Muscle layer of duodenum (tissue), 2 donors: ENCODE data around the gene DKK1.

Experiments used
- H3K27ac ChIP-seq: one replicate; pipeline ENCODE4 v1.7.0; 2013; ENCODE audit warnings: mild to moderate bottlenecking, low read length
- H3K27me3 ChIP-seq: one replicate; pipeline ENCODE4 v1.7.0; 2013; ENCODE audit warnings: low read depth, mild to moderate bottlenecking, control low read depth, low read length
- H3K36me3 ChIP-seq, 2 donors: one replicate each; pipeline ENCODE4 v1.7.0; 2013; ENCODE audit warnings: low read length in 2 of 2, control low read depth in 1 of 2, mild to moderate bottlenecking in 1 of 2; ENCODE audit not compliant: insufficient read depth in 2 of 2, control insufficient read depth in 1 of 2
- H3K4me1 ChIP-seq, 2 donors: one replicate each; pipeline ENCODE4 v1.7.0; 2013; ENCODE audit warnings: low read length in 2 of 2, mild to moderate bottlenecking in 2 of 2, control low read depth in 1 of 2, moderate library complexity in 1 of 2; ENCODE audit not compliant: insufficient read depth in 2 of 2, control insufficient read depth in 1 of 2
- H3K4me3 ChIP-seq, 2 donors: one replicate each; pipeline ENCODE4 v1.7.0; 2013; ENCODE audit warnings: low read length in 2 of 2, low read depth in 1 of 2, mild to moderate bottlenecking in 1 of 2
- H3K9me3 ChIP-seq, 2 donors: one replicate each; pipeline ENCODE4 v1.7.0; 2013; ENCODE audit warnings: low read length in 2 of 2, control low read depth in 1 of 2, mild to moderate bottlenecking in 1 of 2; ENCODE audit not compliant: control insufficient read depth in 1 of 2
- donor health status: healthy.

The DKK1 gene

GRCh38 chr10:52287866-52288265 is 26.2 kb upstream of the DKK1 start:
- H3K4me3 ChIP-seq: no peak overlapping the region
- H3K36me3 ChIP-seq: peaks cover 0 to 4% of the 10 kb centered on the region in 2 donors
- H3K4me1 ChIP-seq: no peaks in the 10 kb centered on the region
- no peaks in the 10 kb centered on the region for H3K9me3 ChIP-seq
- no peak overlapping the region for H3K27ac ChIP-seq
- H3K27me3 ChIP-seq: no peaks in the 10 kb centered on the region

- Histone ChIP-seq H3K9me3 (no peaks in the 10 kb centered on the region), H3K36me3 (peaks cover 0 to 7% of the 10 kb centered on the region in 2 donors), H3K27me3 (no peaks in the 10 kb centered on the region), H3K4me1 (no peaks in the 10 kb centered on the region), H3K4me3 (no peak overlapping the region), H3K27ac (no peak overlapping the region)
Observed at GRCh38 chr10:52297747-52298146, 16.3 kb upstream of the DKK1 start.

- Histone ChIP-seq H3K4me1 (no peaks in the 10 kb centered on the region), H3K9me3 (no peaks in the 10 kb centered on the region)
Observed at GRCh38 chr10:52300599-52301277, 13.3 kb upstream of the DKK1 start.

GRCh38 chr10:52308251-52309031 is 5.6 kb upstream of the DKK1 start:
- H3K27me3 ChIP-seq: no peaks in the 10 kb centered on the region

More at GRCh38 chr10:52300599-52301277, 13.3 kb upstream of the DKK1 start:
- Histone ChIP-seq H3K4me3 (no peak overlapping the region), H3K27ac (no peak overlapping the region), H3K27me3 (no peaks in the 10 kb centered on the region), H3K36me3 (no peaks in the 10 kb centered on the region)

GRCh38 chr10:52312942-52313255 is 1.2 kb upstream of the DKK1 start:
- Histone ChIP-seq H3K27ac (no peak overlapping the region), H3K27me3 (peaks cover 4% of the 10 kb centered on the region), H3K36me3 (no peaks in the 10 kb centered on the region), H3K4me3 (peak overlapping the region; percentile 55 to 66), H3K9me3 (no peaks in the 10 kb centered on the region), H3K4me1 (peaks cover 5 to 20% of the 10 kb centered on the region in 2 donors)

More at GRCh38 chr10:52308251-52309031, 5.6 kb upstream of the DKK1 start:
- Histone ChIP-seq H3K4me1 (peaks cover 4 to 9% of the 10 kb centered on the region in 2 donors), H3K36me3 (no peaks in the 10 kb centered on the region), H3K9me3 (no peaks in the 10 kb centered on the region), H3K27ac (no peak overlapping the region), H3K4me3 (peak overlapping the region; percentile 68 to 70)

- Histone ChIP-seq H3K27ac (no peak overlapping the region), H3K4me3 (peak overlapping the region; percentile 55 to 66), H3K27me3 (peaks cover 4% of the 10 kb centered on the region), H3K4me1 (peaks cover 5 to 19% of the 10 kb centered on the region in 2 donors), H3K9me3 (no peaks in the 10 kb centered on the region), H3K36me3 (no peaks in the 10 kb centered on the region)
Observed at GRCh38 chr10:52313256-52313932, 687 bp upstream of the DKK1 start.

- H3K27me3 ChIP-seq: peaks cover 4% of the 10 kb centered on the region
- no peak overlapping the region for H3K27ac ChIP-seq
Observed at GRCh38 chr10:52314822-52315552, 906 bp downstream of the DKK1 start.

GRCh38 chr10:52316001-52316400 is 1.9 kb downstream of the DKK1 start:
- H3K4me3 ChIP-seq: no peak overlapping the region
- no peaks in the 10 kb centered on the region for H3K36me3 ChIP-seq
- H3K9me3 ChIP-seq: no peaks in the 10 kb centered on the region
- H3K27ac ChIP-seq: no peak overlapping the region
- H3K4me1 ChIP-seq: peaks cover 5 to 19% of the 10 kb centered on the region in 2 donors
- H3K27me3 ChIP-seq: peaks cover 4% of the 10 kb centered on the region

More at GRCh38 chr10:52314822-52315552, 906 bp downstream of the DKK1 start:
- H3K4me3 ChIP-seq: peak overlapping the region; percentile 55 to 66
- no peaks in the 10 kb centered on the region for H3K9me3 ChIP-seq
- no peaks in the 10 kb centered on the region for H3K36me3 ChIP-seq
- H3K4me1 ChIP-seq: peaks cover 5 to 19% of the 10 kb centered on the region in 2 donors

- Histone ChIP-seq H3K27ac (no peak overlapping the region), H3K27me3 (peaks cover 4% of the 10 kb centered on the region), H3K4me1 (peaks cover 5 to 19% of the 10 kb centered on the region in 2 donors), H3K4me3 (no peak overlapping the region), H3K9me3 (no peaks in the 10 kb centered on the region), H3K36me3 (no peaks in the 10 kb centered on the region)
Observed at GRCh38 chr10:52316500-52316899, 2.4 kb downstream of the DKK1 start.

GRCh38 chr10:52318136-52318701 is 4.1 kb downstream of the DKK1 start:
- H3K4me1 ChIP-seq: peaks cover 4 to 15% of the 10 kb centered on the region in 2 donors
- no peak overlapping the region for H3K27ac ChIP-seq
- no peak overlapping the region for H3K4me3 ChIP-seq
- no peaks in the 10 kb centered on the region for H3K36me3 ChIP-seq
- peaks cover 4% of the 10 kb centered on the region for H3K27me3 ChIP-seq
- no peaks in the 10 kb centered on the region for H3K9me3 ChIP-seq
